Measurements from ENCODE around the gene SLC16A9. TPM values are rescaled to one million over a fixed set of nuclear protein-coding genes. Genes with fewer than 3 reads are reported as not detected.

Gene SLC16A9
- total and polyA plus RNA-seq, 2 donors (not counting 3 experiments of a cell fraction or from before 2014, with no cell fraction given) = 0.35 TPM; not detected in 1

DNA sequence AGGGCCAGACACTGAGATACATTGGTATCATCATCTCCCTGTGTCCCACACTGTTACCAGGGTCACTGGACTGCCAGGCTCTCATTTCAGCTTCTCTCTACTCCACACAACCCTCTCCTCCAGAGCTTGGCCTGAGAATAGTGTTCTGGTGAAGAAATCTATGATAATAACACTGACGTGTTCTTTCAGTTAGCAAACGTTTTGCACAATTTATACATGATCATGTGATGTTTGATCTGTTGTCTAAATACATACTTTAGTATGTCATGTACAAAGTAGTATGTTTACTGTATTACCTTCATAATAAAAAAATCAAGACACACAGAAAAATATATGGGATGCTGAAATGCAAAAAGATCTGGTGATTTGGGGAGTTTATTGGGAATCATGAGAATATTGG is 5.0 kb downstream of the SLC16A9 start:
- Histone ChIP-seq H3K27me3 (ENCODE audit: control insufficient read depth in 2 of 2, insufficient read depth in 2 of 2, low read length in 2 of 2) (peaks cover 11 to 20% of the 10 kb centered on the region in 2 experiments), H3K9me3 (replicated peaks; ENCODE audit: control insufficient read depth, insufficient read depth, low read length) (no peaks in the 10 kb centered on the region), H3K9me1 (replicated peaks; ENCODE audit: control insufficient read depth, extremely low read depth, insufficient read depth, low read length) (no peaks in the 10 kb centered on the region), H2AFZ (ENCODE audit: low read depth, low read length) (no peak overlapping the region), H3K9ac (replicated peaks; ENCODE audit: extremely low read depth, insufficient read depth, low read length) (no peak overlapping the region), H3K4me1 (ENCODE audit: control insufficient read depth, extremely low read depth, insufficient read depth, low read length) (peaks cover 5% of the 10 kb centered on the region), H3K4me3 (replicated peaks in 1 of 3; ENCODE audit: insufficient read depth in 1 of 3, low read depth in 1 of 3, low read length in 3 of 3) (no peak overlapping the region), H4K20me1 (replicated peaks; ENCODE audit: control insufficient read depth, extremely low read depth, insufficient read depth, low read length) (no peaks in the 10 kb centered on the region), H3K27ac (ENCODE audit: insufficient read depth, low read depth, low read length) (no peak overlapping the region), H3K36me3 (ENCODE audit: control insufficient read depth in 2 of 2, extremely low read depth in 1 of 2, insufficient read depth in 2 of 2, low read length in 2 of 2) (no peaks in the 10 kb centered on the region), H3K79me2 (ENCODE audit: control insufficient read depth, insufficient read depth, low read length) (no peaks in the 10 kb centered on the region), H3K4me2 (ENCODE audit: insufficient read depth, low read length) (no peak overlapping the region)
- FAIRE-seq (no peak), DNase-seq (ENCODE audit: low read depth, low spot score) (no peak)
- ChIA-PET POLR2A (no interaction called here), CTCF (no interaction called here)
- no TSS peak for BruUV-seq (replicated peaks)
- dilution Hi-C loops (cut with MboI; ENCODE audit: extremely low pct_ligation_motif_present, low sequenced_read_pairs) = no loop called here
- TF ChIP-seq MYC (IDR thresholded peaks at IDR 0.05; ENCODE audit: low read depth, low read length) = no peak
- TF ChIP-seq, protein P1, sequence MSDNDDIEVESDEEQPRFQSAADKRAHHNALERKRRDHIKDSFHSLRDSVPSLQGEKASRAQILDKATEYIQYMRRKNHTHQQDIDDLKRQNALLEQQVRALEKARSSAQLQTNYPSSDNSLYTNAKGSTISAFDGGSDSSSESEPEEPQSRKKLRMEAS (IDR thresholded peaks at IDR 0.05; ENCODE audit: insufficient read depth, insufficient read length) = no peak
- no peak for TF ChIP-seq JUN (IDR thresholded peaks at IDR 0.05; ENCODE audit: borderline replicate concordance, insufficient read depth, insufficient read length, low read depth)
- TF ChIP-seq POLR2AphosphoS5 (IDR thresholded peaks at IDR 0.05; ENCODE audit: insufficient read depth, low read depth, low read length) = no peak
- TF ChIP-seq EZH2 (IDR thresholded peaks at IDR 0.05; ENCODE audit: borderline replicate concordance, low read depth, low read length, severe bottlenecking) = no peak
- no peak for TF ChIP-seq POLR2A (IDR thresholded peaks at IDR 0.05; ENCODE audit: low read depth, low read length)
- TF ChIP-seq, protein P2, sequence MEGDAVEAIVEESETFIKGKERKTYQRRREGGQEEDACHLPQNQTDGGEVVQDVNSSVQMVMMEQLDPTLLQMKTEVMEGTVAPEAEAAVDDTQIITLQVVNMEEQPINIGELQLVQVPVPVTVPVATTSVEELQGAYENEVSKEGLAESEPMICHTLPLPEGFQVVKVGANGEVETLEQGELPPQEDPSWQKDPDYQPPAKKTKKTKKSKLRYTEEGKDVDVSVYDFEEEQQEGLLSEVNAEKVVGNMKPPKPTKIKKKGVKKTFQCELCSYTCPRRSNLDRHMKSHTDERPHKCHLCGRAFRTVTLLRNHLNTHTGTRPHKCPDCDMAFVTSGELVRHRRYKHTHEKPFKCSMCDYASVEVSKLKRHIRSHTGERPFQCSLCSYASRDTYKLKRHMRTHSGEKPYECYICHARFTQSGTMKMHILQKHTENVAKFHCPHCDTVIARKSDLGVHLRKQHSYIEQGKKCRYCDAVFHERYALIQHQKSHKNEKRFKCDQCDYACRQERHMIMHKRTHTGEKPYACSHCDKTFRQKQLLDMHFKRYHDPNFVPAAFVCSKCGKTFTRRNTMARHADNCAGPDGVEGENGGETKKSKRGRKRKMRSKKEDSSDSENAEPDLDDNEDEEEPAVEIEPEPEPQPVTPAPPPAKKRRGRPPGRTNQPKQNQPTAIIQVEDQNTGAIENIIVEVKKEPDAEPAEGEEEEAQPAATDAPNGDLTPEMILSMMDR (IDR thresholded peaks at IDR 0.05; ENCODE audit: extremely low read depth in 1 of 2, insufficient read depth in 1 of 2, low read depth in 1 of 2, low read length in 2 of 2) = no peak
- no peak for TF ChIP-seq GATA2 (IDR thresholded peaks at IDR 0.05; ENCODE audit: insufficient read depth, insufficient read length, low read depth, low read length)
- TF ChIP-seq FOS (IDR thresholded peaks at IDR 0.05; ENCODE audit: borderline replicate concordance, insufficient read depth, low read length) = no peak
- intact Hi-C loops (cut with micrococcal nuclease) = no loop called here

Data from endothelial cell of umbilical vein (primary cell).